Measurements from ENCODE around the gene ELAVL4. TPM values are rescaled to one million over a fixed set of nuclear protein-coding genes. Genes with fewer than 3 reads are reported as not detected.

Gene ELAVL4
- total RNA-seq, 1 donor from 2014 or later: 477 TPM

DNA sequence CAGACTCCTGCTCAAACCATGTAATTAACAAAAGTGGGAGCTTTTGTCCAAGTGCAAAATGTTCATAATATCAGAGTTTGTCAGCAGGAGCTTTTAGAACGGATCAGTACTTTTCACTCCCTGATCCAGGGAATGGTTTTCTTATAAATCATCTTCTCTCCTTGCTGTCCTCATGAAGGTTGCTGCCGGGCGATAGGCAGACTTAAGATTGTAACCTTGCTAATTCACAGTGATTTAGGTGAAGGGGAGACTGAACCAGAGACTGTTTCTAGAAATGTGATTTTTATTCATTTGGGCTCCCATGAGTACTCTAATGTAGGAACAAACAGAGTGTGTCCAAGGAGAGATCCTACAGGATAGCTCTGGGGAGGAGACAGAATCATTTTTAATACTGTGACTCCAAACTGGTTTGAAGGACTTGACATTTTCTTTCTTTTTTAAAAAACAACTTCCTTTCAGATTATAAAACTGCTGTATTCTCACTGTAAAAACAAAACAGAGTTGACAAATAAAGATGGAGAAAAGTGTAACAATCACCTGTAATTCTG, 23.7 kb downstream of the ELAVL4 start:
- H3K4me1 Mint-ChIP-seq (ENCODE audit: low read depth, unreplicated experiment): peaks cover 63% of the 10 kb centered on the region
- H3K27me3 Mint-ChIP-seq (ENCODE audit: unreplicated experiment): peaks cover 4% of the 10 kb centered on the region
- H3K27ac Mint-ChIP-seq (ENCODE audit: unreplicated experiment): no peak overlapping the region
- peak overlapping the region; percentile 21 for H3K4me3 Mint-ChIP-seq (ENCODE audit: unreplicated experiment)
- peaks cover 3% of the 10 kb centered on the region for H3K9me3 Mint-ChIP-seq (ENCODE audit: unreplicated experiment)
- TF ChIP-seq, protein P1, sequence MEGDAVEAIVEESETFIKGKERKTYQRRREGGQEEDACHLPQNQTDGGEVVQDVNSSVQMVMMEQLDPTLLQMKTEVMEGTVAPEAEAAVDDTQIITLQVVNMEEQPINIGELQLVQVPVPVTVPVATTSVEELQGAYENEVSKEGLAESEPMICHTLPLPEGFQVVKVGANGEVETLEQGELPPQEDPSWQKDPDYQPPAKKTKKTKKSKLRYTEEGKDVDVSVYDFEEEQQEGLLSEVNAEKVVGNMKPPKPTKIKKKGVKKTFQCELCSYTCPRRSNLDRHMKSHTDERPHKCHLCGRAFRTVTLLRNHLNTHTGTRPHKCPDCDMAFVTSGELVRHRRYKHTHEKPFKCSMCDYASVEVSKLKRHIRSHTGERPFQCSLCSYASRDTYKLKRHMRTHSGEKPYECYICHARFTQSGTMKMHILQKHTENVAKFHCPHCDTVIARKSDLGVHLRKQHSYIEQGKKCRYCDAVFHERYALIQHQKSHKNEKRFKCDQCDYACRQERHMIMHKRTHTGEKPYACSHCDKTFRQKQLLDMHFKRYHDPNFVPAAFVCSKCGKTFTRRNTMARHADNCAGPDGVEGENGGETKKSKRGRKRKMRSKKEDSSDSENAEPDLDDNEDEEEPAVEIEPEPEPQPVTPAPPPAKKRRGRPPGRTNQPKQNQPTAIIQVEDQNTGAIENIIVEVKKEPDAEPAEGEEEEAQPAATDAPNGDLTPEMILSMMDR (IDR thresholded peaks at IDR 0.05; ENCODE audit: partially characterized antibody, unreplicated experiment): no peak
- DNase-seq: no peak
- no peaks in the 10 kb centered on the region for H3K36me3 Mint-ChIP-seq (ENCODE audit: unreplicated experiment)

DNA sequence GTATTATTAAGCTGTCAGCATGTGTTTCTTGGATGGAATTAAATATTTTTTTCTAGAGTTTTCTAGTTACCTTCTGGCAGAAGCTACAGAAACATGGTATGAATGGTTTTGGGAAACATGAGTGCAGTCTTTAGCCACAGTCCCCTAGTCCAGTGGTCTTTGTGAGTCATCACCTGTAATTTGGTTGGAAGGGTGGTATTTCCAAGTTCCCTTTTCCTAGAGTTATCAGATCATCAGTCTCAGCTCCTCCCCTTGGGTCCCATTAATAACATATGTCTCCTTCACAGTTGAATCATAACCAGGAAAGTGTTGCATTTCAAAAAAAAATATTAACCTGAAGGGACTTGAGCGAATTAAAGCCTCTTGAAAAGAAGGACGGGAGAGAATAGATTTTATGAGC, 27.0 kb downstream of the ELAVL4 start:
- H3K27me3 Mint-ChIP-seq (ENCODE audit: unreplicated experiment): peaks cover 3% of the 10 kb centered on the region
- TF ChIP-seq, protein P1 (IDR thresholded peaks at IDR 0.05; ENCODE audit: partially characterized antibody, unreplicated experiment): no peak
- peak overlapping the region; percentile 26 for H3K4me3 Mint-ChIP-seq (ENCODE audit: unreplicated experiment)
- no peak for DNase-seq
- peaks cover 2% of the 10 kb centered on the region for H3K9me3 Mint-ChIP-seq (ENCODE audit: unreplicated experiment)
- H3K36me3 Mint-ChIP-seq (ENCODE audit: unreplicated experiment): no peaks in the 10 kb centered on the region
- H3K27ac Mint-ChIP-seq (ENCODE audit: unreplicated experiment): peak overlapping the region; percentile 5
- H3K4me1 Mint-ChIP-seq (ENCODE audit: low read depth, unreplicated experiment): peaks cover 73% of the 10 kb centered on the region

DNA sequence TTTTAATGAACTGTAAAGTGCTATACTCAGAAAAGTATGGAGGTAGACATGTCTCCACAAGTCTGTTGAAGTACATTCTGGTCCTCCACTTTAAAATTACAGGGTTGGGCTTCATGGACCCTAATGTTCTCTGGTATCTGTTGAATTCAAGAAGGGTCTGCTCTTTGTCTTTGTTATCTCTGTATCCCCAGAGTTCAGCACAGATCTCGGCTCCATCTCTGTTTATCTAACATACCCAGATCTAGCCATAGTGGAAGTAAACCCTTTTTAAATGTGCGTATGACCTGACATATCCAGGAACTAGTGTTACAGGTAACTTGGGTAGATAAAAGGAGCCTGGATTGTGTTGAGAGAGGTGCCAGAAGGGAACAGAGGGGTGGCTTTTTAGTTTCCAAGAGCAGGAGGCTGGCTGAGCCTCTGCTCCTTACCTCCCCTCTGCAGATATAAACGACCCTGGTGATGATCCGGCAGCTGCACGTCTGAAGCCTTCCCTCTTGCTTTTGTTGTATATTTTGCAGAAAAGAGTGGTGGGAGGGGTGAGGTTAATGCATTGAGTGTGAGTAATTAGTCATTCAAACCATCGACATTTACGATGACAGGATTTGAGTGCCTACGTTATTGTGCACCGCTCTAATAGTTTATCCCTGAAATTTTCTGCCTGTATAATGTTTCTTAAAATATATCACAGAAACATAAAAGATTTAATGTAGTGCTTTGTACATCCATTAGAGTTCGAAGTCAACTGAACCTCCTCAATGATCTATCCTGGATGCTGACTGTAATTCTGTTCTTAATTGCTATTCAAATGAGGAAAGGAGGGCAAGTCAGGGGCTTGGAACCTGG, 30.8 kb downstream of the ELAVL4 start:
- Mint-ChIP-seq H3K27ac (ENCODE audit: unreplicated experiment) (peak overlapping the region; percentile 87), H3K9me3 (ENCODE audit: unreplicated experiment) (peaks cover 2% of the 10 kb centered on the region), H3K4me3 (ENCODE audit: unreplicated experiment) (peak overlapping the region; percentile 70), H3K27me3 (ENCODE audit: unreplicated experiment) (peaks cover 3% of the 10 kb centered on the region), H3K36me3 (ENCODE audit: unreplicated experiment) (no peaks in the 10 kb centered on the region), H3K4me1 (ENCODE audit: low read depth, unreplicated experiment) (peaks cover 63% of the 10 kb centered on the region)
- TF ChIP-seq, protein P1 (IDR thresholded peaks at IDR 0.05; ENCODE audit: partially characterized antibody, unreplicated experiment): no peak
- no peak for DNase-seq

DNA sequence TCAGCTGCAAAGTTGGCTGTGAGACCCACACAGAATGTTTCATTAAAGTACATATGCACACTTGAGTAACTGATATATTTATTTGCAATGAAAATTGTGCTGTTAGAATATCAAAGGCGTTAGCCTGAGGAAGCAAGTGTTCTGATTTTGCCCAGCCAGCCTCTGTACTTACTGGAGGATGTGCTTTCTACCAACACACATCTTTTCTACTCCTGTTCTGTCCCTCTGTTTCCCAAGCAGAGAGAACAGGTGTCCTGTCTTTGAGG, 31.4 kb downstream of the ELAVL4 start:
- TF ChIP-seq, protein P1 (IDR thresholded peaks at IDR 0.05; ENCODE audit: partially characterized antibody, unreplicated experiment): no peak
- H3K27ac Mint-ChIP-seq (ENCODE audit: unreplicated experiment): peak overlapping the region; percentile 87
- no peak for DNase-seq
- H3K4me3 Mint-ChIP-seq (ENCODE audit: unreplicated experiment): peak overlapping the region; percentile 70
- H3K27me3 Mint-ChIP-seq (ENCODE audit: unreplicated experiment): peaks cover under 1% of the 10 kb centered on the region
- H3K36me3 Mint-ChIP-seq (ENCODE audit: unreplicated experiment): no peaks in the 10 kb centered on the region
- H3K4me1 Mint-ChIP-seq (ENCODE audit: low read depth, unreplicated experiment): peaks cover 58% of the 10 kb centered on the region
- peaks cover 2% of the 10 kb centered on the region for H3K9me3 Mint-ChIP-seq (ENCODE audit: unreplicated experiment)

DNA sequence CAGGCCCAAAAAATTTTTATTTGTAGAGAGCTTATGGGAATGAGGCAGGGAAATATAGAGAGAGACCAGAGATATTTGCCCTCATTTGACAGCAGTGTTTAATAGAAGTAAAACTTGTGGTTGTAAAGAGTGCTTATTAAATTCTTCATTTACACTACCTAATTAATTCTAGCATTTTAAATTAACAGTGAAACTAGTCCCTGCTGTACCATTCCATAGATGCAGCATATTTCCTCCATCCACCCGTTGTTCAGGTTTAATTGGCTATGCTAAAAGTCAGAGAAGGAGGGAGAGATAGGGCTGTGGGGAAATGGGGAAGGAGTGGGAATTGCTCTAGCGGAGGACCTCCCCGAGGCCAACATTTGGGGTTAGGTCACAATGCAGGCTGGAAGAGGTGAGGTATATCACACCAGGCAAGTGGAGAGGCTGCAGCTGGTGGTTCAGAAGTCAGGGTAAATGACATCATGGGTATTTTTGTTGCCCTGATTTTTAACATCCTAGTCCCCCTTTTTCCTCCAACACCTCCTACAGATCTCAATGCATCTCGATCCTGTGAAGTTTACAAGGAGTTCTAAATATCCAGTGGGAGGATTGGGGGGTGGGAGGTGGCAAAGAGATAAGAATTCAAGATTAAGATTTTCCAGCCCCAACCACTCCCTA, 38.6 kb downstream of the ELAVL4 start:
- Mint-ChIP-seq H3K4me1 (ENCODE audit: low read depth, unreplicated experiment) (peaks cover 22% of the 10 kb centered on the region), H3K27ac (ENCODE audit: unreplicated experiment) (no peak overlapping the region), H3K27me3 (ENCODE audit: unreplicated experiment) (peaks cover 2% of the 10 kb centered on the region), H3K36me3 (ENCODE audit: unreplicated experiment) (no peaks in the 10 kb centered on the region), H3K9me3 (ENCODE audit: unreplicated experiment) (peaks cover 4% of the 10 kb centered on the region), H3K4me3 (ENCODE audit: unreplicated experiment) (no peak overlapping the region)
- no peak for DNase-seq
- TF ChIP-seq, protein P1 (IDR thresholded peaks at IDR 0.05; ENCODE audit: partially characterized antibody, unreplicated experiment): no peak
